ENCODE measurements around the gene DSPP.

- TF ChIP-seq CTCF (IDR thresholded peaks at IDR 0.05 in 8 of 11, conservative IDR thresholded peaks at IDR 0.05 in 3 of 11), result no peak
- TF ChIP-seq POLR2AphosphoS5 (IDR thresholded peaks at IDR 0.05), result no peak
Observed at GRCh38 chr4:87616268-87616667, 7.9 kb downstream of the DSPP start.
